Panc1 (cell line): ENCODE measurements around the gene SDK2. TPM values are rescaled to one million over a fixed set of nuclear protein-coding genes. Genes with fewer than 3 reads are reported as not detected.

ENCODE experiments used
- ATAC-seq: fragments of 200-7000 bp; cut with Tn5 transposase; 2 replicates; pipeline ENCODE4 v1.9.1; 2020; ENCODE audit warnings: mild to moderate bottlenecking, moderate library complexity
- BruUV-seq: library from RNA; stranded (reverse); fragments of 400-500 nt; replicated peaks from 2 replicates; lab custom pipeline; 2021; lab: Mats Ljungman, UMichigan
- CTCF ChIA-PET: fragments of 300-600 bp; sonication (Branson Sonifier 250); formaldehyde crosslinking; loops from one replicate; lab custom pipeline; 2022; ENCODE audit warnings: antibody characterized with exemption; lab: Charles Lee
- POLR2A ChIA-PET: fragments of 300-600 bp; sonication (Branson Sonifier 250); formaldehyde crosslinking; loops from one replicate; lab custom pipeline; 2022; ENCODE audit warnings: antibody characterized with exemption; lab: Charles Lee
- DNase-seq: peaks from one replicate; pipeline ENCODE4 v3.0.0-alpha.2; 2010; ENCODE audit warnings: low read depth, low spot score
- H3K27ac ChIP-seq: 2 replicates; pipeline ENCODE4 v1.5.1; 2011; ENCODE audit warnings: mild to moderate bottlenecking, low read length, inconsistent platforms
- H3K27me3 ChIP-seq: fragments of 200-500 bp; sonication (Bioruptor generic); 2 replicates; pipeline ENCODE4 v1.6.0; 2014; ENCODE audit warnings: low read length, inconsistent platforms; ENCODE audit not compliant: control insufficient read depth, insufficient read depth
- H3K36me3 ChIP-seq: fragments of 200-500 bp; sonication (Bioruptor generic); 2 replicates; pipeline ENCODE4 v1.5.1; 2014; ENCODE audit warnings: inconsistent platforms, mild to moderate bottlenecking, low read length, moderate library complexity; ENCODE audit not compliant: control insufficient read depth, insufficient read depth
- H3K4me1 ChIP-seq: 2 replicates; pipeline ENCODE4 v1.5.1; 2011; ENCODE audit warnings: inconsistent platforms, mild to moderate bottlenecking, low read length, moderate library complexity; ENCODE audit not compliant: control insufficient read depth, insufficient read depth
- H3K4me3 ChIP-seq, 2 experiments: 2 replicates each; pipeline ENCODE4 v1.5.1; 2011 to 2012; ENCODE audit warnings: low read depth in 2 of 2, low read length in 2 of 2, mild to moderate bottlenecking in 2 of 2, inconsistent platforms in 1 of 2, moderate library complexity in 1 of 2
- H3K9me3 ChIP-seq: fragments of 200-500 bp; sonication (Bioruptor generic); 2 replicates; pipeline ENCODE4 v1.5.1; 2014; ENCODE audit warnings: low read depth, mild to moderate bottlenecking, inconsistent platforms, low read length, moderate library complexity; ENCODE audit not compliant: control insufficient read depth, insufficient read depth
- POLR2AphosphoS5 ChIP-seq: IDR thresholded peaks from 2 replicates; pipeline ENCODE4 v1.6.1; 2012; ENCODE audit warnings: mild to moderate bottlenecking, low read depth, low read length, moderate library complexity
- REST ChIP-seq, 2 experiments: IDR thresholded peaks; 2 replicates each; pipeline ENCODE4 v1.6.1; 2011 to 2012; ENCODE audit warnings: low read depth in 2 of 2, control low read depth in 1 of 2, low read length in 1 of 2, mild to moderate bottlenecking in 1 of 2, moderate library complexity in 1 of 2; ENCODE audit not compliant: insufficient read depth in 1 of 2
- SIN3A ChIP-seq: IDR thresholded peaks from 2 replicates; pipeline ENCODE4 v1.6.1; 2012; ENCODE audit warnings: low read depth, mild to moderate bottlenecking, low read length, moderate library complexity, borderline replicate concordance; ENCODE audit not compliant: insufficient read depth
- TCF7L2 ChIP-seq: IDR thresholded peaks from 2 replicates; pipeline ENCODE4 v1.6.1; 2011; ENCODE audit warnings: mild to moderate bottlenecking, low read depth, low read length, inconsistent platforms
- in situ Hi-C: cut with HindIII; loops from 2 replicates; pipeline ENCODE4 v1.10.0; 2016; ENCODE audit warnings: low sequenced_read_pairs, low pct_unique_long_range_greater_than_20kb
- intact Hi-C: fragments of 100-400 bp; cut with micrococcal nuclease; formaldehyde crosslinking; loops from one replicate; pipeline ENCODE4 v1.10.0; 2022; ENCODE audit not compliant: unreplicated experiment
- total RNA-seq: library from RNA; stranded (reverse); gene quantifications from one replicate; pipeline ENCODE4 v1.2.1, GENCODE V29; 2021; ENCODE audit not compliant: unreplicated experiment
- TF ChIP-seq, protein P1 (sequence below): fragments of 450-650 bp; IDR thresholded peaks from 2 replicates; pipeline ENCODE4 v1.5.1; 2017; ENCODE audit warnings: mild to moderate bottlenecking

Gene SDK2
- total RNA-seq, 1 experiment from 2014 or later = 0.41 TPM

DNA sequence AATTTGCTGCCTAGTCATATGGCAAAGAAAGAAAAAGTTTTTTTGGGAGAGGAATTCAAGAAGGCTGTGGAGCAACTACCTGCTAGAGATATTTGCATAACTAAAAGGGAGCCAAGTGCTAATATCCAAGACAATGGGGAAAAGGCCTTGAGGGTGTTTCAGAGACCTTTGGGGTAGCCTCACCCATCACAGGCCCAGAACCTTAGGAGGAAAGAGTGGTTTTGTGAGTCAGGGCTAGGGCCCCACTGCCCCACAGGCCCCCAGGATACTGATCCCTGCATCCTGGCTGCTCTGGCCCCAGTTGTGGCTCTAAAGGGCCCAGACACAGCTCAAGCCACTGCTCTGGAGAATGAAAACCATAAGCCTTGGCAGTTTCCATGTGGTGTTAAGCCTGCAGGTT lies 41.9 kb upstream of the SDK2 start:
- no peak for ATAC-seq
- in situ Hi-C loops = no loop called here
- BruUV-seq = no TSS peak
- no peak for TF ChIP-seq POLR2AphosphoS5
- Histone ChIP-seq H3K27ac (no peak overlapping the region), H3K36me3 (no peaks in the 10 kb centered on the region), H3K9me3 (no peaks in the 10 kb centered on the region), H3K4me3 (no peak overlapping the region), H3K4me1 (no peaks in the 10 kb centered on the region), H3K27me3 (peaks cover 18% of the 10 kb centered on the region)
- ChIA-PET CTCF (no interaction called here), POLR2A (no interaction called here)
- intact Hi-C loops = no loop called here
- no peak for DNase-seq

DNA sequence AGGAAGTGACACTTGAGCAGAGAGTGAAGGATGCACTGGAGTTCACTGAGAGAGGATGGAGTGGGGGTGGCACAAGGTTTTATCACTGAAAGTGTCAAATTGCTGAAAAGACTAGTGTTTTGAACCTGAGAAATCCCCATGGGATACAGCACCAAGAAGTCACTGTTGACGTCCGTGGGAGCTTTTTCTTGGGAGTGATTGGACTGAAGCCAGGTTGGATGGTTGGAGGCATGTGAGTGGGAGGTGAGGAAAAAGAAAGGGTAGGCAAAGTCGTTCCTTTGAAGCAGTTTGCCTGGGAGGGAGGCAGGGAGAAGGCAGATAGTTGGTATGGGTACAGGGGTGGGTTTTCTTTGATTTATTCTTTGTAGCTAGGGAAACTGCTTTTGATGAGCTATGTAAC lies 39.9 kb upstream of the SDK2 start:
- ChIA-PET CTCF (no interaction called here), POLR2A (no interaction called here)
- Histone ChIP-seq H3K36me3 (no peaks in the 10 kb centered on the region), H3K27me3 (peaks cover 17% of the 10 kb centered on the region), H3K4me3 (no peak overlapping the region), H3K4me1 (no peaks in the 10 kb centered on the region), H3K27ac (no peak overlapping the region), H3K9me3 (no peaks in the 10 kb centered on the region)
- in situ Hi-C loops (no loop called here), intact Hi-C loops (no loop called here)
- BruUV-seq = no TSS peak
- ATAC-seq (no peak), DNase-seq (no peak)
- TF ChIP-seq REST (IDR thresholded peaks at IDR 0.05; ENCODE audit: insufficient read depth in 1 of 2, low read depth in 2 of 2, low read length in 1 of 2) (no peak), TCF7L2 (no peak), POLR2AphosphoS5 (no peak), SIN3A (no peak)
- TF ChIP-seq, protein P1, sequence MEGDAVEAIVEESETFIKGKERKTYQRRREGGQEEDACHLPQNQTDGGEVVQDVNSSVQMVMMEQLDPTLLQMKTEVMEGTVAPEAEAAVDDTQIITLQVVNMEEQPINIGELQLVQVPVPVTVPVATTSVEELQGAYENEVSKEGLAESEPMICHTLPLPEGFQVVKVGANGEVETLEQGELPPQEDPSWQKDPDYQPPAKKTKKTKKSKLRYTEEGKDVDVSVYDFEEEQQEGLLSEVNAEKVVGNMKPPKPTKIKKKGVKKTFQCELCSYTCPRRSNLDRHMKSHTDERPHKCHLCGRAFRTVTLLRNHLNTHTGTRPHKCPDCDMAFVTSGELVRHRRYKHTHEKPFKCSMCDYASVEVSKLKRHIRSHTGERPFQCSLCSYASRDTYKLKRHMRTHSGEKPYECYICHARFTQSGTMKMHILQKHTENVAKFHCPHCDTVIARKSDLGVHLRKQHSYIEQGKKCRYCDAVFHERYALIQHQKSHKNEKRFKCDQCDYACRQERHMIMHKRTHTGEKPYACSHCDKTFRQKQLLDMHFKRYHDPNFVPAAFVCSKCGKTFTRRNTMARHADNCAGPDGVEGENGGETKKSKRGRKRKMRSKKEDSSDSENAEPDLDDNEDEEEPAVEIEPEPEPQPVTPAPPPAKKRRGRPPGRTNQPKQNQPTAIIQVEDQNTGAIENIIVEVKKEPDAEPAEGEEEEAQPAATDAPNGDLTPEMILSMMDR = no peak

DNA sequence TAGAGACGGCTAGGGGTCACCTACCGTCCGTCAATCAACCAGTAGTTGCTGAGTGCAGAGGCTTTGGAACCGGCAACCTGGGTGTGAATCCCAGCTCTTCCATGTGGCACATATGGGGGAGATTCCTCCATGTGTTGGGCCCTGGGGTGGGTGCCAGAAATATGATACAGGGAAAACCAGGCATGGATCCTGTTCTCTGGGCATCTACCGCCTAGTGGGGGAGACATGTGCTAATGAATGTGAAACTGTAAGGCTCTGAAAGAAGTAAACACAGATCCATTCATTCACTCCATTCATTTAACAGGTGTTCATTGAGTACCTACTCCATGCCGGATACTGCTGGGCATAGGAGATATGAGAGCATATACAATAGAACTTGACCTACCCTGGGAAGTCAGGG lies 39.5 kb upstream of the SDK2 start:
- Histone ChIP-seq H3K27me3 (peaks cover 16% of the 10 kb centered on the region), H3K36me3 (no peaks in the 10 kb centered on the region), H3K4me1 (no peaks in the 10 kb centered on the region), H3K4me3 (no peak overlapping the region), H3K9me3 (no peaks in the 10 kb centered on the region), H3K27ac (no peak overlapping the region)
- ATAC-seq (no peak), DNase-seq (no peak)
- no TSS peak for BruUV-seq
- intact Hi-C loops (no loop called here), in situ Hi-C loops (no loop called here)
- POLR2A ChIA-PET = no interaction called here
- TF ChIP-seq, protein P1 = no peak
- TF ChIP-seq SIN3A (no peak), TCF7L2 (no peak), REST (IDR thresholded peaks at IDR 0.05; ENCODE audit: insufficient read depth in 1 of 2, low read depth in 2 of 2, low read length in 1 of 2) (no peak), POLR2AphosphoS5 (no peak)
- CTCF ChIA-PET = no interaction called here
